Measurements from ENCODE around the gene NAT14.
"Not testable (repeated sequence)": the region's sequence is repeated elsewhere in the genome, so short reads cannot be mapped to it uniquely, and the experiment has no call there.

The NAT14 gene

DNA sequence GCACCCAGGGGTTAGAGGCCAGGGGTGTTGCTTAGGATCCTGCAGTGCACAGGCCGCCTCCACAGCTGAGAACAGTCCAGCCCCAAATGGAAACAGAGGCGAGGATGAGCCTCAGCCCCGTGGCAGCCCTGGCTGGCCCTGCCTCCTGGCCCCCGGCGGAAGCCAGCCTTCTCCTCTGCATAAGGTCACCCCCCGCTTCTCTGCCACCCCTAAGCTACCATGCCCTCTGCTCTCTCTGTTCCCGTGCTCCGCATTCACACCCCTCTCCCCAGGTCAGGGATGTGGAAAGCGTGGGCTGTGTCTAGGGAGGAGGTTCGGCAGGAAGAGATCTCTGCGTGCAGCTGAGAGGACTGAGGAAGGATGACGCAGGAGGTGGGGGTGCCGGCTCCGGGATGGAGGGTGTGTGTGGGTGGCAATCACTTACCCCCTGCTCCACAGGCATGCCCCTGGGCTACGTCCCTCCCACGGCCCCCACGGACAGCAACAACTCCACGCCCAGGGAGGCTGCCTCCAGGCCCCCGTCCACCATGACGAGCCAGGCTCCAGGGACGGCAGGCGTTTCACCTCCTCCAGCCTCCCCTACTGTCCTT, 9.3 kb downstream of the NAT14 start:
- Histone ChIP-seq H3K27me3 (ENCODE audit: control insufficient read depth, insufficient read depth, low read length) (peaks cover 11% of the 10 kb centered on the region), H3K9me3 (ENCODE audit: control insufficient read depth, low read length) (no peaks in the 10 kb centered on the region), H3K4me1 (ENCODE audit: control insufficient read depth, insufficient read depth, low read length) (peaks cover 5% of the 10 kb centered on the region), H3K9ac (ENCODE audit: low read length) (no peak overlapping the region), H3K4me3 (ENCODE audit: low read length) (no peak overlapping the region), H3K36me3 (ENCODE audit: control insufficient read depth, insufficient read depth, low read length) (no peaks in the 10 kb centered on the region)

DNA sequence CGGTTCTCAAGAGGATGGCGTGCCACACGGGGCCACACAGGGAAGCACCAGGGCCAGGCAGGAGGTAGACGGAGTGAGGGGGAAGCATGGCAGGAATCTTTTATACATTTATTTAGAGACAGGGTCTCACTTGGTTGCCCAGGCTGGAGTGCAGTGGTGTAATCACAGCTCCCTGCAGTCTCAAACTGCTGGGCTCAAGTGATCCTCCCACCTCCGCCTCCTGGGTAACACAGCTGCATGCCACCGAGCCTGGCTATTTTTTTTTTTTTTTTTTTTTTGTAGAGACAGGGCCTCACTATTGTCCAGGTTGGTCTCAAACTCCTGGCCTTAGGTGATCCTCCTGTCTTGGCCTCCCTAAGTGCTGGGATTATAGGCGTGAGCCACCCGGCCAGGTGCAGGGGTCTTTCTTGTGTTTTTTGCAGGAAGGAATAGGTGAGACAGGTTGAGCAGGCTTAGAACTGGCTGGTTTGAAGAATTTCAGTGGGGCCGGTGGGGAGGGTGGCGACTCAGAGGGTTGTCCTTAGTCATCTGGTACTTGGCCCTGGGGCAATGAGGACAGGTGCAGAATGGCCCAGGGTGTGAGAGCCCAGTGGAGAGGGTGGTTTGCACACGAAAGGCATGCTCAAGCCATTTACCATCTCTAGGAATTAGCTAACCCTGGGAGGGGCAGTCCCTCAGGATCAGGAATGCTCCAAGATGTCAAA, 10.8 kb downstream of the NAT14 start:
- no peak overlapping the region for H3K9ac ChIP-seq (ENCODE audit: low read length)
- no peaks in the 10 kb centered on the region for H3K9me3 ChIP-seq (ENCODE audit: control insufficient read depth, low read length)
- H3K27me3 ChIP-seq (ENCODE audit: control insufficient read depth, insufficient read depth, low read length), result peaks cover 11% of the 10 kb centered on the region
- no peak overlapping the region for H3K4me3 ChIP-seq (ENCODE audit: low read length)
- H3K4me1 ChIP-seq (ENCODE audit: control insufficient read depth, insufficient read depth, low read length), result peaks cover 5% of the 10 kb centered on the region
- H3K36me3 ChIP-seq (ENCODE audit: control insufficient read depth, insufficient read depth, low read length), result no peaks in the 10 kb centered on the region

DNA sequence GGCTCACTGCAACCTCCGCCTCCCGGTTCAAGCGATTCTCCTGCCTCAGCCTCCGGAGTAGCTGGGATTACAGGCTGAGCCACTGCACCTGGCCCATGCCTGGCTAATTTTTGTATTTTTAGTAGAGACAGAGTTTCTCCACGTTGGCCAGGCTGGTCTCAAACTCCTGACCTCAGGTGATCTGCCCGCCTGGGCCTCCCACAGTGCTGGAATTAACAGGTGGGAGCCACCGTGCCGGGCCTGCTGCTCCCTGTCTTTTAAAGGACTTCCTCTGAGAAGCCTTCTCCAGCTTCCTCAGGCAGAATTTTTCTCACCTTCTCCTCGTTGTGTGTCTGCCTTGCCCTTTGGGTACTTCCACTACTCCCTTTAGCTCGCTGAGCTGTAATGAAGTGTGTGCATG, 11.8 kb downstream of the NAT14 start:
- not testable (repeated sequence) for H3K4me1 ChIP-seq (ENCODE audit: control insufficient read depth, insufficient read depth, low read length); H3K9me3 ChIP-seq (ENCODE audit: control insufficient read depth, low read length); H3K4me3 ChIP-seq (ENCODE audit: low read length); H3K9ac ChIP-seq (ENCODE audit: low read length); H3K36me3 ChIP-seq (ENCODE audit: control insufficient read depth, insufficient read depth, low read length); H3K27me3 ChIP-seq (ENCODE audit: control insufficient read depth, insufficient read depth, low read length)

DNA sequence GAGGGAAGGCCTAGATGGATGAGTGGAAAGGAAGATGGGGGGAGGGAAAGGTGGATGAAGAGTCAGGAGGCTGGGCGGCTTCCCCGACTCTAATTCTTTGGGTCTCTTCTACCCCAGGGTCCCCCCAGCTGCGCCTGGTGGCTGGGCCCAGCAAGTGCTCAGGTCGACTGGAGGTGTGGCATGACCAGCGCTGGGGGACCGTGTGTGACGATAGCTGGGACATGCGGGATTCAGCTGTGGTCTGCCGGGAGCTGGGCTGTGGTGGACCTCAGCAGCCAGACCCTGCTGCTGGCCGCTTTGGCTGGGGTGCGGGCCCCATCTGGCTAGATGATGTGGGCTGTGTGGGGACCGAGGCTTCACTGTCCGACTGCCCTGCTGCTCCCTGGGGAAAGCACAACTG, 12.8 kb downstream of the NAT14 start:
- no peak overlapping the region for H3K4me3 ChIP-seq (ENCODE audit: low read length)
- H3K9ac ChIP-seq (ENCODE audit: low read length), result no peak overlapping the region
- no peaks in the 10 kb centered on the region for H3K9me3 ChIP-seq (ENCODE audit: control insufficient read depth, low read length)
- H3K36me3 ChIP-seq (ENCODE audit: control insufficient read depth, insufficient read depth, low read length), result no peaks in the 10 kb centered on the region
- H3K4me1 ChIP-seq (ENCODE audit: control insufficient read depth, insufficient read depth, low read length), result no peaks in the 10 kb centered on the region
- peaks cover 5% of the 10 kb centered on the region for H3K27me3 ChIP-seq (ENCODE audit: control insufficient read depth, insufficient read depth, low read length)

DNA sequence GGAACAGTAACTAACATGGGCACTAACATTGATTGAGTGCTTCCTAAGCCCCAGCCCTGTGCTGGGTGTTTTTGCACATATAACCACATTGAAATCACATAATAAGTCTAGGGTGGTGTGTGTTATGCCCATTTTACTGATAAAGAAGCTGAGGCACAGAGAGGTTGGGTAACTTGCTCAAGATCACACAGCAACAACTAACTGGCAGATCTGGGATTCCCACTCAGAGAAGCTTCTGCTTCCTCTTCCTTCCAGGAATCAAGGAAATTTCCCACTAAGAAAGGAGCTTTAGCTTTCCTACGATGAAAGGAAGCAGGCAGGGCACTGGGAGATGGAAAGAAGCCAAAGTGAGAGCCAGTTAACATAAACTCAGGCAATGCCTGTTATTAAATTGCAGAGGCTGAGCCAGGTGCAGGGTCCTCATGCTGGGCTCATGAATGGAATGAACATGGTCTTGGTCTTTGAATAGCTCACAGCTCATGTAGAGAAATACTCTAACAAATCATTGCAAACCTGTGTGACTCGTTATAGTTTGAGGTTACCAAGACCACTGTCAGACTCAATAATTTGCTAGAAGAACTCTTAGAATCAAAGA, 13.4 kb downstream of the NAT14 start:
- no peaks in the 10 kb centered on the region for H3K27me3 ChIP-seq (ENCODE audit: control insufficient read depth, insufficient read depth, low read length)
- no peak overlapping the region for H3K9ac ChIP-seq (ENCODE audit: low read length)
- H3K4me1 ChIP-seq (ENCODE audit: control insufficient read depth, insufficient read depth, low read length), result no peaks in the 10 kb centered on the region
- no peaks in the 10 kb centered on the region for H3K9me3 ChIP-seq (ENCODE audit: control insufficient read depth, low read length)
- H3K36me3 ChIP-seq (ENCODE audit: control insufficient read depth, insufficient read depth, low read length), result no peaks in the 10 kb centered on the region
- H3K4me3 ChIP-seq (ENCODE audit: low read length), result no peak overlapping the region

DNA sequence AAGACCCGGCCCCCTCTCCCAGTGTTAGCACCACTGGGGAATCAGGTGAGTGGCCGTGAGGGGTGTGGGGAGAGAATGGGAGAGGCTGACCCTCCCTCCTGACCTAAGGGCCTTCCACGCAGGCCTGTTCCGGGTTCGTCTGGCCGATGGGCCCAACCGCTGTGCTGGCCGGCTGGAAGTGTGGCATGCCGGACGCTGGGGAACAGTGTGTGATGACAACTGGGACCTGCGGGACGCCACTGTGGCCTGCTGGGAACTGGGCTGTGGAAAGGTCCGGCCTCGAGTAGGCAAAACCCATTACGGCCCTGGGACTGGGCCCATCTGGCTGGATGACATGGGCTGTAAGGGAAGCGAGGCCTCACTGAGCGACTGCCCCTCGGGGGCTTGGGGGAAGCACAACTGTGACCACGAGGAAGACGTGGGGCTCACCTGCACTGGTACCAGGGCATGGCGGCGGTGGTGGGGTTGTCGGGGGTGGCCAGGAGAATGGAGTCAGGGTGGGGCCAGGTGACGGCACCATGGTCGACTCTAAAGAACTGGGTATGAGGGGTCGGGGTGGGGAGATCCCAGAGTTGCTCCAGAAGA, 15.5 kb downstream of the NAT14 start:
- Histone ChIP-seq H3K27me3 (ENCODE audit: control insufficient read depth, insufficient read depth, low read length) (no peaks in the 10 kb centered on the region), H3K9ac (ENCODE audit: low read length) (no peak overlapping the region), H3K4me1 (ENCODE audit: control insufficient read depth, insufficient read depth, low read length) (peaks cover 3% of the 10 kb centered on the region), H3K9me3 (ENCODE audit: control insufficient read depth, low read length) (no peaks in the 10 kb centered on the region), H3K4me3 (ENCODE audit: low read length) (no peak overlapping the region), H3K36me3 (ENCODE audit: control insufficient read depth, insufficient read depth, low read length) (no peaks in the 10 kb centered on the region)

DNA sequence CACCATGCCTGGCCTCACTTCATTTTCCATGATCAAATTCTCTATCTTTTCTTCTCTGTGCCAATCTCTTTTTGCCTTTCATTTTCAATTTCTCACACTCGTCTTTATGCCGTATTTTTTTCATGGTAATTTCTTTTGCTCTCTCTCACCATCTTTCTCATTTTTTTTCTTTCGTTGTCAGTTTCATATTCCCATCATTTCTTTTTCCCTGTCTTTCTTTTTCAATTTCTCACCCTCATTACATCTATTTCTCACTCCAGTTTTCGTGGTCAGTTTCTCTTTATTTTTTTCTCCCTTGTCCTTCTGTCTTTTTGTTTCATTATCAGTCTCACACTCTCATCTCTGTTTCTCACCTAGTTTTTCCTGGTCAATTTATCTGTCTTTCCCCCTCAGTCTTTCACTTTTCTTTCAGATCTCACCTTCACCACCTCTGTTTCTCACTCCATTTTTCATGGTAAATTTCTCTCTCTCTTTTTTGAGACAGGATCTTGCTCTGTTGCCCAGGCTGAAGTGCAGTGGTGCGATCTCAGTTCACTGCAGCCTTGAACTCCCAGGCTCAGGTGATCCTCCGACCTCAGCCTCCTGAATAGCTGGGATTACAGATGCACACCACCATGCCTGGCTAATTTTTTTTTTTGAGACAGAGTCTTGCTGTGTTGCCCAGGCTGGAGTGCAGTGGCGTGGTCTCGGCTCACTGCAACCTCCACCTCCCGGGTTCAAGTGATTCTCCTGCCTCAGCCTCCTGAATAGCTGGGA, 17.4 kb downstream of the NAT14 start:
- Histone ChIP-seq H3K4me1 (ENCODE audit: control insufficient read depth, insufficient read depth, low read length) (peaks cover 3% of the 10 kb centered on the region), H3K36me3 (ENCODE audit: control insufficient read depth, insufficient read depth, low read length) (no peaks in the 10 kb centered on the region), H3K27me3 (ENCODE audit: control insufficient read depth, insufficient read depth, low read length) (no peaks in the 10 kb centered on the region), H3K9me3 (ENCODE audit: control insufficient read depth, low read length) (no peaks in the 10 kb centered on the region), H3K4me3 (ENCODE audit: low read length) (no peak overlapping the region), H3K9ac (ENCODE audit: low read length) (no peak overlapping the region)

DNA sequence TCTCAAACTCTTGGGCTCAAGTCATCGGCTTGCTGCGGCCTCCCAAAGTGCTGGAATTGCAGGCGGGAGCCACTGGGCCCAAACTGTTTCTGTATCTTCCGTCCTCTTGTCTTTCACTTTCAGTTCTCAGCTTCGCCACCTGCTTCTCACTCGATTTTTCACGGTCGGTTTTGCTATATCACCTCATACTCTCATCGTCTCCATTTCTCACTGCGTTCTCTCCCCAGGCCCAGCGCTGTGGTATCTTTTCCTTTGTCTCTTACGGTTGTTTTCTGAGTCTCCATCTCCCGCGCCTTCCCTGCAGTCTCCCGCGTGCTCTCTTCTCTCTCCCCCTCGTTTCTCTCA, 18.1 kb downstream of the NAT14 start:
- H3K36me3 ChIP-seq (ENCODE audit: control insufficient read depth, insufficient read depth, low read length), result no peaks in the 10 kb centered on the region
- H3K4me1 ChIP-seq (ENCODE audit: control insufficient read depth, insufficient read depth, low read length), result peaks cover 3% of the 10 kb centered on the region
- no peak overlapping the region for H3K9ac ChIP-seq (ENCODE audit: low read length)
- no peaks in the 10 kb centered on the region for H3K9me3 ChIP-seq (ENCODE audit: control insufficient read depth, low read length)
- no peak overlapping the region for H3K4me3 ChIP-seq (ENCODE audit: low read length)
- peaks cover 3% of the 10 kb centered on the region for H3K27me3 ChIP-seq (ENCODE audit: control insufficient read depth, insufficient read depth, low read length)

DNA sequence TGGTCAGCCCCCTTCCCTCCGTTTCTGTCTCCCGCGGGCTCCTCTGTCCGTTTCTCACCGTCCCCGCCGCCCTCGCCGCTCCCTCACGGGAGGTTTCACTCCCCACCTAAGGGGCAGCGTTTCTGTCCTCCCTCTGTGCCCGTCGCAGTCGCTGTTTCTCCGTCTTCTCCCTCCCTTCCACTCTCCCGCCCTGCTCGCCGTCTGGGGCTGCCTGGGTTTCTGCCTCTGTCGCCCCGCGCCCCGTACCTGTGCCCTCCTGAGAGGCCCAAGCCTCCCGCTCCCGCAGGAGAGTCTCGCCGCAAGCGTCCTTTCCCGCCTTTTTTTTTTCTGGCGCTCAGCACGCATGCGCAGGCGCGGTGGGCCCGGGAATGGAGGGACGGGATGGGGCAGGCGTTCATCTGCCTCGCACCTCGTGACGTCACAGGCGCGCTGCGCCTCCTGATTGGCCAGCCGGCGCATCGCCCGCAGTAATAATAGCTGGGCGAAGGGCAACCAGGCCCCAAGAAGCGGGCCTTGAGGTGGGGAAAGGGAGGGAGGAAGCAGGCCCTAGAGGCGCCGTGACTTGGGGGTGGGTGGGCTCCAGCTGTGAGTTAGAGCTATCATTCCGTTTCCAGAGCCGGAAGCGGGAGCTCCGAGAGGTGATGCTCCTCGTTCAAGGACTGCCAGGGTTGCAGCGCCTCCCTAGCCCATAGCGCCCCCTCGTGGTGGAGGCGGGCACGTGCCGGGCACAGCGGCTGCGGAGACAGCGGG, 18.7 kb downstream of the NAT14 start:
- no peaks in the 10 kb centered on the region for H3K9me3 ChIP-seq (ENCODE audit: control insufficient read depth, low read length)
- peaks cover 4% of the 10 kb centered on the region for H3K27me3 ChIP-seq (ENCODE audit: control insufficient read depth, insufficient read depth, low read length)
- H3K4me1 ChIP-seq (ENCODE audit: control insufficient read depth, insufficient read depth, low read length), result peaks cover 3% of the 10 kb centered on the region
- no peak overlapping the region for H3K4me3 ChIP-seq (ENCODE audit: low read length)
- no peaks in the 10 kb centered on the region for H3K36me3 ChIP-seq (ENCODE audit: control insufficient read depth, insufficient read depth, low read length)
- H3K9ac ChIP-seq (ENCODE audit: low read length), result no peak overlapping the region

DNA sequence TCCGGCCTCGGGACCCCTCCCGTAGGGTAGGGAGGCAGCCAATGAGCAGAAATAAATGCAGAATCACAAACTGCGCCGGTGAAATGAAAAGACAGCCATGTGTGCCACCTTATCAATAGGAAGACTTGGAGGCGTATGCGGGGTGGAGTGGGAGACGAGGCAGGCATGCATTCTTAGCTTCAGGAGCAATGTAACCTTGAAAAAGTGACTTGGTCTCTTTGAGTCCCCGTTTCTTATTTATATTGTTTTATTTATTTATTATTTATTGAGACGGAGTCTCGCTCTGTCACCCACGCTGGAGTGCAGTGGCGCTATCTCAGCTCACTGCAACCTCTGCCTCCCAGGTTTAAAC, 19.2 kb downstream of the NAT14 start:
- Histone ChIP-seq H3K9ac (ENCODE audit: low read length) (no peak overlapping the region), H3K9me3 (ENCODE audit: control insufficient read depth, low read length) (no peaks in the 10 kb centered on the region), H3K4me1 (ENCODE audit: control insufficient read depth, insufficient read depth, low read length) (peaks cover 3% of the 10 kb centered on the region), H3K36me3 (ENCODE audit: control insufficient read depth, insufficient read depth, low read length) (no peaks in the 10 kb centered on the region), H3K27me3 (ENCODE audit: control insufficient read depth, insufficient read depth, low read length) (peaks cover 4% of the 10 kb centered on the region), H3K4me3 (ENCODE audit: low read length) (no peak overlapping the region)

DNA sequence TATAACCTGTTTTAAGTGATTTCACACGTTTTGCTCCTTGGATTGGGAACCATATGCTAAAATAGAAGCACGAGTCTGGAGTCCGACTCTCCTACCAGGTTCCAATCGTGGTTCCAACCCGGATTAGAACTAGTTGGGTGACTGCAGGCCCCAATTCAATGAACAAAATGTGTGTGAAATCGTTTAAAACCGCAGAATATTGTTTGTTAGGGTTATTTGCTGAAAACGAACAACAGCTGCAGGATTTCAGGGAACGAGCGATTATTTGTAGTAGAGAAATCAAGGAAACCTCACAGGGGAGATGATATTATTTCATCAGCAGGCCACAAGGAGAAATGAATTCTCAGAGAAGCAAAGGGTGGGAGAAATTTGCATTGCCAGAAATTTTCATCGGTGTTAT, 20.0 kb downstream of the NAT14 start:
- H3K36me3 ChIP-seq (ENCODE audit: control insufficient read depth, insufficient read depth, low read length), result no peaks in the 10 kb centered on the region
- H3K27me3 ChIP-seq (ENCODE audit: control insufficient read depth, insufficient read depth, low read length), result peaks cover 4% of the 10 kb centered on the region
- peaks cover 3% of the 10 kb centered on the region for H3K4me1 ChIP-seq (ENCODE audit: control insufficient read depth, insufficient read depth, low read length)
- no peak overlapping the region for H3K9ac ChIP-seq (ENCODE audit: low read length)
- H3K9me3 ChIP-seq (ENCODE audit: control insufficient read depth, low read length), result no peaks in the 10 kb centered on the region
- no peak overlapping the region for H3K4me3 ChIP-seq (ENCODE audit: low read length)

Measured in mucosa of stomach (tissue), 1 donor.